Body of pancreas (tissue), 4 donors: Measurements from ENCODE around the gene PLXNA1.

Experiments used
- POLR2A ChIP-seq, 3 donors: fragments of 450-650 bp; IDR thresholded peaks; one replicate each; pipeline ENCODE4 v1.6.1; 2016; ENCODE audit warnings: antibody characterized with exemption in 3 of 3, mild to moderate bottlenecking in 2 of 3
- TF ChIP-seq, protein P1 (sequence below), 7 experiments: fragments of 450-650 bp in 4 of 7; fragments of 200-600 bp in 3 of 7; sonication (generic) in 3 of 7; IDR thresholded peaks; one replicate each; pipeline ENCODE4 v1.5.1; 2016 to 2019; ENCODE audit warnings: antibody characterized with exemption in 7 of 7

DNA sequence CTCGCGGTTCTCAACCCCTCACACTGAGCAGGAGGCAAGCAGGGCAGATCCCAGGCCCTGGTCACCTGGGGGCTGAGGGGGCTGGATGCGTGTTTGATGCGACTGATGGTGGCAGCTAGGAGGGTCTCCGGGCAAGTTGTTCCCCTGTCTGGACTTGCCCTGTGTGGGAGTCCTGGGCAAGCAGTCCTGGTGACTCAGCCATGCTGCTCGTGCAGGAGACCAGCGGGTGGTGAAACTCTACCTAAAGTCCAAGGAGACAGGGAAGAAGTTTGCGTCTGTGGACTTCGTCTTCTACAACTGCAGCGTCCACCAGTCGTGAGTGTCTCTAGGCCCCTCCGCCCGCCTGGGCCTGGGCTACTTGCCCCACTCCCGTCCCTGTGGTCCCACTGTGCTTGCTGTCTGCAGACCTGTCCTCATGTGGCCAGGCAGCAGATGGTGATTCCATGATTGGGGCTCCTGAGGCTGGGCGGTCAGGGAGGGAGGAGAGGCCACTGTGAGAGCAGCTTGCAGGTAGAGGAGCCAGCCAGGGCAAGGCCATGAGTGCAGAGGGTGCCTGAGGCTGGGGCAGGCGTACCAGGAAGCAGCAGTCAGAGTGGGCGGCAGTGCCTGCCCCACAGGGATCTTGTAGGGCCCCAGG is 23.1 kb downstream of the PLXNA1 start:
- TF ChIP-seq, protein P1, sequence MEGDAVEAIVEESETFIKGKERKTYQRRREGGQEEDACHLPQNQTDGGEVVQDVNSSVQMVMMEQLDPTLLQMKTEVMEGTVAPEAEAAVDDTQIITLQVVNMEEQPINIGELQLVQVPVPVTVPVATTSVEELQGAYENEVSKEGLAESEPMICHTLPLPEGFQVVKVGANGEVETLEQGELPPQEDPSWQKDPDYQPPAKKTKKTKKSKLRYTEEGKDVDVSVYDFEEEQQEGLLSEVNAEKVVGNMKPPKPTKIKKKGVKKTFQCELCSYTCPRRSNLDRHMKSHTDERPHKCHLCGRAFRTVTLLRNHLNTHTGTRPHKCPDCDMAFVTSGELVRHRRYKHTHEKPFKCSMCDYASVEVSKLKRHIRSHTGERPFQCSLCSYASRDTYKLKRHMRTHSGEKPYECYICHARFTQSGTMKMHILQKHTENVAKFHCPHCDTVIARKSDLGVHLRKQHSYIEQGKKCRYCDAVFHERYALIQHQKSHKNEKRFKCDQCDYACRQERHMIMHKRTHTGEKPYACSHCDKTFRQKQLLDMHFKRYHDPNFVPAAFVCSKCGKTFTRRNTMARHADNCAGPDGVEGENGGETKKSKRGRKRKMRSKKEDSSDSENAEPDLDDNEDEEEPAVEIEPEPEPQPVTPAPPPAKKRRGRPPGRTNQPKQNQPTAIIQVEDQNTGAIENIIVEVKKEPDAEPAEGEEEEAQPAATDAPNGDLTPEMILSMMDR (IDR thresholded peaks at IDR 0.05): no peak
- no peak for TF ChIP-seq POLR2A (IDR thresholded peaks at IDR 0.05)
